Neural progenitor cell (in vitro differentiated cells): ENCODE measurements around the gene GPHN. TPM values are rescaled to one million over a fixed set of nuclear protein-coding genes. Genes with fewer than 3 reads are reported as not detected.

Experiments used
- DNase-seq: peaks from one replicate; pipeline ENCODE4 v3.0.0-alpha.2; 2016; ENCODE audit warnings: low spot score
- H2AFZ ChIP-seq: fragments of 200-600 bp; sonication (generic); replicated peaks from 2 replicates; pipeline ENCODE4 v1.6.1; 2016; ENCODE audit warnings: antibody characterized with exemption
- H3F3A ChIP-seq: fragments of 200-600 bp; sonication (generic); 2 replicates; pipeline ENCODE4 v1.6.1; 2016; ENCODE audit warnings: antibody characterized with exemption, low read depth
- H3K27ac ChIP-seq: fragments of 200-600 bp; sonication (generic); 2 replicates; pipeline ENCODE4 v1.5.1; 2016; ENCODE audit warnings: mild to moderate bottlenecking
- H3K27me3 ChIP-seq: fragments of 200-600 bp; sonication (generic); 2 replicates; pipeline ENCODE4 v1.6.1; 2016; ENCODE audit warnings: mild to moderate bottlenecking, moderate library complexity
- H3K36me3 ChIP-seq: fragments of 200-600 bp; sonication (generic); 2 replicates; pipeline ENCODE4 v1.5.1; 2016
- H3K4me1 ChIP-seq: fragments of 200-600 bp; sonication (generic); 2 replicates; pipeline ENCODE4 v1.6.1; 2016; ENCODE audit warnings: mixed run types
- H3K4me2 ChIP-seq: fragments of 200-600 bp; sonication (generic); 2 replicates; pipeline ENCODE4 v1.6.1; 2016
- H3K4me3 ChIP-seq: fragments of 200-600 bp; sonication (generic); 2 replicates; pipeline ENCODE4 v1.5.1; 2016
- H3K79me2 ChIP-seq: fragments of 200-600 bp; sonication (generic); 2 replicates; pipeline ENCODE4 v1.6.1; 2016; ENCODE audit warnings: low read depth
- H3K9ac ChIP-seq: fragments of 200-600 bp; sonication (generic); 2 replicates; pipeline ENCODE4 v1.6.1; 2016
- H3K9me3 ChIP-seq: fragments of 200-600 bp; sonication (generic); 2 replicates; pipeline ENCODE4 v1.5.1; 2016; ENCODE audit warnings: low read depth
- H4K20me1 ChIP-seq: fragments of 200-600 bp; sonication (generic); 2 replicates; pipeline ENCODE4 v1.6.1; 2016; ENCODE audit warnings: low read depth
- H3K27ac Mint-ChIP-seq: 3 replicates; pipeline ENCODE4 v1.8.0; 2021; ENCODE audit warnings: mixed read lengths
- H3K27me3 Mint-ChIP-seq: 2 replicates; pipeline ENCODE4 v1.8.0; 2022; ENCODE audit warnings: low read depth, mild to moderate bottlenecking, inconsistent platforms, moderate library complexity, mixed read lengths; ENCODE audit not compliant: insufficient read depth
- H3K36me3 Mint-ChIP-seq: 3 replicates; pipeline ENCODE4 v1.8.0; 2021; ENCODE audit warnings: mixed read lengths
- H3K4me1 Mint-ChIP-seq: 3 replicates; pipeline ENCODE4 v1.8.0; 2021; ENCODE audit warnings: mixed read lengths
- H3K4me3 Mint-ChIP-seq: 3 replicates; pipeline ENCODE4 v1.8.0; 2021; ENCODE audit warnings: mild to moderate bottlenecking, moderate library complexity, mixed read lengths
- H3K9me3 Mint-ChIP-seq: 3 replicates; pipeline ENCODE4 v1.8.0; 2020; ENCODE audit warnings: mixed read lengths
- EZH2 ChIP-seq: fragments of 200-600 bp; sonication (generic); IDR thresholded peaks from 2 replicates; pipeline ENCODE4 v1.6.1; 2017; ENCODE audit warnings: antibody characterized with exemption, mild to moderate bottlenecking, moderate library complexity
- EZH2phosphoT487 ChIP-seq: fragments of 200-600 bp; sonication (generic); IDR thresholded peaks from 2 replicates; pipeline ENCODE4 v1.6.1; 2017; ENCODE audit warnings: antibody characterized with exemption
- total RNA-seq: library from RNA; depleted of rRNA; stranded (reverse); fragments of >200 nt; gene quantifications from 2 replicates; pipeline ENCODE4 v1.2.3, GENCODE V29; 2015; ENCODE audit warnings: low replicate concordance
- TF ChIP-seq, protein P1 (sequence below): fragments of 200-600 bp; sonication (generic); IDR thresholded peaks from 2 replicates; pipeline ENCODE4 v1.5.1; 2017; ENCODE audit warnings: antibody characterized with exemption, mild to moderate bottlenecking

Gene GPHN
- total RNA-seq, 1 donor from 2014 or later = 42.9 TPM

DNA sequence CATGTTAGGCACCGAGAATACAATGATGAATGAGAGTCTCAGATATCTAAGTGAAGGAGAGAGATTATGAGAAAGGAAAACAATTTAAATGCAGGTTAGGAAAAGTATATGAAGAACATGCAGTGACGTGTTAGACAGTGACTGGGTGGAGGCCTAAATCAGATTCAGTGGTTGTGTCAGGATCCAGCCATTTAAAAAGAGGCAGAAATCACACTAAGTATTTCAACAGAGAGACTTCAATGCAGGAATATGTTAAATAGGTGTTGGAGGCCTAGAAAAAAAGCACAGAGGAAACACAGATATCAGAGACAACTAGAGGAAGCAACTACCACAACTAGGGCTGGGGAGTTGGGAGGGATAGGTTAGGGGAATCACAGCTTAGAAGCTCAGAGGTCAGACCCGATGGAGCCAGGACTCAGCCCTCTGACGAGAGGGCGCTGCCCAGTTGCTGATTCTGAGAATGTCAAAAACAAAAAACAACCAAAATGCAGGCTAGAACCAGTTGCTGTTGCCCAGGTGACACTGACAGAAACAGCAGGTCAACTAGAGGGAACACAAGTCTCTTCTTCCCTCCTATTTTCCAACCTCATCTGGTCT lies 678.3 kb downstream of the GPHN start:
- Histone ChIP-seq H2AFZ (no peak overlapping the region), H3K4me3 (no peak overlapping the region), H3K27ac (no peak overlapping the region), H3F3A (no peaks in the 10 kb centered on the region), H3K79me2 (no peaks in the 10 kb centered on the region), H3K4me2 (no peak overlapping the region), H4K20me1 (no peaks in the 10 kb centered on the region), H3K27me3 (no peaks in the 10 kb centered on the region), H3K4me1 (no peaks in the 10 kb centered on the region), H3K9me3 (no peaks in the 10 kb centered on the region), H3K9ac (no peak overlapping the region), H3K36me3 (no peaks in the 10 kb centered on the region)
- Mint-ChIP-seq H3K36me3 (peaks cover 2% of the 10 kb centered on the region), H3K4me1 (peaks cover 5% of the 10 kb centered on the region), H3K27ac (no peak overlapping the region), H3K9me3 (no peaks in the 10 kb centered on the region), H3K4me3 (no peak overlapping the region), H3K27me3 (no peaks in the 10 kb centered on the region)
- no peak for DNase-seq
- TF ChIP-seq EZH2 (no peak), EZH2phosphoT487 (no peak)

DNA sequence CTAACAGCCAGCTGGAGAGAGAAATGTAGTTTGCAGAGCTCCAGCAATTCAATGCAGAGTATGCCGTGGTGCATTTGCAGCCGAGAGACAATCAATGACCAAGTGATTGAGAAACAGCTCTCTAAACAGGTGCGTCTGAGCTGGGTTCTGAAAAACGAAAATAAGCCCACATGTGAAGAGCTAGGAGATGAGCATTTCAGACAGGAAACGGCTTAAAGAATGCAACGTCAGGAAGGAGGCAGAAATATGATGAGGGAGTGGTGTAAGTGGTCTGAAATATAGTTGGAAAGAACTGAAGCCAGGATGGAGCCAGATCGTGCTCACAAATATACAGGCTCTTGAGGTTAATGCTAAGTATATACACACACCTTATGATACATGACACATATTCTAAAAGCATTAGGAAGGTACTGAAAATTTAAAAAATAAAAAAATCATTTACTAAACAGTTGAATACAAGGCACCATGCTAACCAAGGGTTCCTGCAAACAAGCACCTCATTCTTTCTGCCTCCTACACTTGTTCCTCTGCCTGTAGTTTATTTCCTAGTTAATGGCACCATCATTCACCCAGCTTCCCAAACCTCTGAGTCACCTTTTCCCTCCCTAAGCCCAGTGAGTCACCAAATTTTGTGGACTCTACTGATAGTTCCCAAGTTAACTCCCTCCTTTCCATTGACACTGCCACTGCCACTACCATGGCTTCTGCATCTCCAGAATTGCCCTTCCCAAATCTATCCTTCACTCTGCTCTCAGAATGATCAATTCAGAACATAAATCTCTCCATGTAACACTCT lies 679.0 kb downstream of the GPHN start:
- no peak overlapping the region for H3K4me3 ChIP-seq

DNA sequence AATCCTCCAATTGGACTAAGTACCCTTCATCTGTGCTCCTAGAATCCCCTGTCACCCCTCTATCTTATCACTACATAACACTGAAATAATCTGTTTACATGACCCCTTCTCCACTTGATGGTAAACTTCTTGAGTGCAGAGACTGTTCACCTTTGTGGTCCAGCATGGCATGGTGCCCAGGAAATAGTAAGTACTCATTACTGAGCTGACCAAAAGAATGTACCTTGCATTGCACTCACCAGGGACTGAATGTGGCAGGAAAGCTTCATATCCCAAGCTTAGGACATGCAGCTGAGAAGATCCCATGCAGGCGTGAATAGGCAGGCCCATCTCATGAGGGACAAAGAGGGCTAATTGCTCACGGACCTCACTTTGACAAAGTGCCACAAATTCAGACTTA lies 679.9 kb downstream of the GPHN start:
- Mint-ChIP-seq H3K9me3 (no peaks in the 10 kb centered on the region), H3K27me3 (peaks cover 4% of the 10 kb centered on the region), H3K27ac (no peak overlapping the region), H3K4me1 (peaks cover 5% of the 10 kb centered on the region), H3K36me3 (no peaks in the 10 kb centered on the region), H3K4me3 (no peak overlapping the region)
- H4K20me1 ChIP-seq = no peaks in the 10 kb centered on the region
- no peaks in the 10 kb centered on the region for H3K4me1 ChIP-seq
- no peaks in the 10 kb centered on the region for H3F3A ChIP-seq
- H3K27ac ChIP-seq = no peak overlapping the region
- no peaks in the 10 kb centered on the region for H3K79me2 ChIP-seq
- TF ChIP-seq EZH2 (no peak), EZH2phosphoT487 (no peak)
- TF ChIP-seq, protein P1, sequence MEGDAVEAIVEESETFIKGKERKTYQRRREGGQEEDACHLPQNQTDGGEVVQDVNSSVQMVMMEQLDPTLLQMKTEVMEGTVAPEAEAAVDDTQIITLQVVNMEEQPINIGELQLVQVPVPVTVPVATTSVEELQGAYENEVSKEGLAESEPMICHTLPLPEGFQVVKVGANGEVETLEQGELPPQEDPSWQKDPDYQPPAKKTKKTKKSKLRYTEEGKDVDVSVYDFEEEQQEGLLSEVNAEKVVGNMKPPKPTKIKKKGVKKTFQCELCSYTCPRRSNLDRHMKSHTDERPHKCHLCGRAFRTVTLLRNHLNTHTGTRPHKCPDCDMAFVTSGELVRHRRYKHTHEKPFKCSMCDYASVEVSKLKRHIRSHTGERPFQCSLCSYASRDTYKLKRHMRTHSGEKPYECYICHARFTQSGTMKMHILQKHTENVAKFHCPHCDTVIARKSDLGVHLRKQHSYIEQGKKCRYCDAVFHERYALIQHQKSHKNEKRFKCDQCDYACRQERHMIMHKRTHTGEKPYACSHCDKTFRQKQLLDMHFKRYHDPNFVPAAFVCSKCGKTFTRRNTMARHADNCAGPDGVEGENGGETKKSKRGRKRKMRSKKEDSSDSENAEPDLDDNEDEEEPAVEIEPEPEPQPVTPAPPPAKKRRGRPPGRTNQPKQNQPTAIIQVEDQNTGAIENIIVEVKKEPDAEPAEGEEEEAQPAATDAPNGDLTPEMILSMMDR = no peak
- H3K4me3 ChIP-seq = no peak overlapping the region
- no peaks in the 10 kb centered on the region for H3K27me3 ChIP-seq
- no peak overlapping the region for H2AFZ ChIP-seq
- no peaks in the 10 kb centered on the region for H3K36me3 ChIP-seq
- H3K9me3 ChIP-seq = no peaks in the 10 kb centered on the region
- DNase-seq = no peak
- no peak overlapping the region for H3K9ac ChIP-seq
- no peak overlapping the region for H3K4me2 ChIP-seq

More for the DNA sequence above, 679.0 kb downstream of the GPHN start:
- Histone ChIP-seq H3K9me3 (no peaks in the 10 kb centered on the region), H2AFZ (no peak overlapping the region), H3K27me3 (no peaks in the 10 kb centered on the region), H3K79me2 (no peaks in the 10 kb centered on the region), H3F3A (no peaks in the 10 kb centered on the region), H3K27ac (no peak overlapping the region), H3K4me2 (no peak overlapping the region), H4K20me1 (no peaks in the 10 kb centered on the region), H3K9ac (no peak overlapping the region), H3K36me3 (no peaks in the 10 kb centered on the region), H3K4me1 (no peaks in the 10 kb centered on the region)
- TF ChIP-seq EZH2phosphoT487 (no peak), EZH2 (no peak)
- TF ChIP-seq, protein P1 = no peak
- no peak for DNase-seq
- Mint-ChIP-seq H3K9me3 (no peaks in the 10 kb centered on the region), H3K27me3 (peaks cover under 1% of the 10 kb centered on the region), H3K4me3 (no peak overlapping the region), H3K36me3 (peaks cover 2% of the 10 kb centered on the region), H3K27ac (no peak overlapping the region), H3K4me1 (peaks cover 5% of the 10 kb centered on the region)

DNA sequence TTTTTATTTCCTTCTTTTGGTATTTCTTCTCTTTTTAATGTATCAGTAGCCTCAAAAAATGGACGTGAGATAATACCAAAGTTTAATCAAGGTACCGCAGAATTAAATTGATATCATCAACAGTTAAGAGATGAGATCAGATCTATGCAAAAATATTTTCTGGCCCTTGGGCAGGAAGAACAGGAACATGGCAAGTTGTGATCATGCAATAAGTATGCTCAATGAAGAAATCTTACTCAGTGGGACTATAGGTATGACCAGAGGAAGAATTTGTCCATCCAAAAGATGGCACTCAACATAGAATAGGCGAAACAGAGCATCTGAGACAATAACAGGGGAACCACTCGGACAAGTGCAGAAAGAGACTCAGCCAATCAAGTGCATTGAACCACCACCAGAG lies 680.4 kb downstream of the GPHN start:
- H3K4me1 Mint-ChIP-seq = peaks cover 5% of the 10 kb centered on the region
- H3K4me3 Mint-ChIP-seq = no peak overlapping the region

More for the DNA sequence above, 680.4 kb downstream of the GPHN start:
- Histone ChIP-seq H4K20me1 (no peaks in the 10 kb centered on the region), H3K79me2 (no peaks in the 10 kb centered on the region), H3K27me3 (no peaks in the 10 kb centered on the region), H3K27ac (no peak overlapping the region), H3K9me3 (no peaks in the 10 kb centered on the region), H3K4me2 (no peak overlapping the region), H3F3A (no peaks in the 10 kb centered on the region), H3K4me1 (no peaks in the 10 kb centered on the region), H2AFZ (no peak overlapping the region), H3K4me3 (no peak overlapping the region), H3K36me3 (no peaks in the 10 kb centered on the region), H3K9ac (no peak overlapping the region)
- H3K9me3 Mint-ChIP-seq = no peaks in the 10 kb centered on the region
- H3K27me3 Mint-ChIP-seq = peaks cover 4% of the 10 kb centered on the region
- TF ChIP-seq, protein P1 = no peak
- no peak for TF ChIP-seq EZH2phosphoT487
- no peak for TF ChIP-seq EZH2
- H3K27ac Mint-ChIP-seq = no peak overlapping the region
- H3K36me3 Mint-ChIP-seq = no peaks in the 10 kb centered on the region
- DNase-seq = no peak
